HG02943 (cell line): ENCODE data around the gene SGMS2.
"Not testable (repeated sequence)": the region's sequence is repeated elsewhere in the genome, so short reads cannot be mapped to it uniquely, and the experiment has no call there.

Source experiments
- ATAC-seq: cut with Tn5 transposase; IDR thresholded peaks from one replicate; pipeline ENCODE4 v1.9.1; 2021; ENCODE audit warnings: mild to moderate bottlenecking, low read depth, moderate library complexity; ENCODE audit not compliant: unreplicated experiment

SGMS2 gene

DNA sequence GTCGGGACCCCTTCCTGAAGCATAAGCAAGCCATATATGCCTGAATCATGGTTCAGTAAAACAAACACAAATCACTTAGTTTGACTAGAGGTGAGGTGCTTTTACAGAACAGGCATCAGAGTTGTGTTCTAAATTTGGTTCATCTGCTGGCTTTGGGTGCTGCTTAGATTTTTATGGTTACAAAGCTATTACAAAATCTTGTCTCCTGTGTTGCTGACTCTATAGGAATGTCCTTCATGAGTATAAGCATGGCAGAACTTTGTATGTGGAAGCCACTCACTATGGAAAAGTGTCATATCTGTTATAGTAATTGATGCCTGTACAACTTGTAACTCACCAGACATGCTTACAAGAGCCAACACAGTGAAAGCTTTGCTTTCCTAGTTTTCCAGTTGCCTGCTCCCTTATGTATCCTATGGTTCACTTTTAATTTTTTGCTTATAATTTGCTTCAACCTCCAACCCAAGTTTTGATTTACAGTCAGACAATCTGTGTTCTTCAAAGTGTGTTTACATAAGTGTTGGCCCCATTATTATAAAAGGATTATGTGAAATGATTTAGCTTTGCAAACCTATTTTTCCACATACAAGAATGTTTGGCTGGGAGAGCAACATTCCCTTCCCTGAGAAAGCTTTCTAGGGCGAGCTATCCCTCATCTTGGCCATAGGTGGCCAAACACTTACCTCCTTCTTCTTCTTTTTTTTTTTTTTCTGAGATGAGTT is 76.6 kb downstream of the SGMS2 start:
- no peak for ATAC-seq

DNA sequence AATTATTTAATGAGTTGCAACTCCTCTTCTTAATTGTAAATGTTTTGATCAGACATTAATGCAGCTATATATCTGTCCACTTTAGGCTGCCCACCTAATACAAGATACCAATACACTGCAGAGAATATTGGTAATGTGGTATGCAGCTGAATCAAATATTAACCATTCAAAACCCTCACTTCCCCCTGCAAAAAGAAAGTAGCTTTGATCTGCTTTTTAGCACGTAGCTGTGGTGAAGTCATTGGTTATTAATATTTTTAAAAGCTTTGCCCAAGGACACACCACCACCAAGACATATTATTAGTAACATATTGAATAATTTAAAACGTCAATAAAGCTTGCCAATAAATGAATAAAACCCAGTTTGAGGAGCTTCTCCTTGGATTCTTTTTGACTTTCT is 78.0 kb downstream of the SGMS2 start:
- ATAC-seq: peak; percentile 87

DNA sequence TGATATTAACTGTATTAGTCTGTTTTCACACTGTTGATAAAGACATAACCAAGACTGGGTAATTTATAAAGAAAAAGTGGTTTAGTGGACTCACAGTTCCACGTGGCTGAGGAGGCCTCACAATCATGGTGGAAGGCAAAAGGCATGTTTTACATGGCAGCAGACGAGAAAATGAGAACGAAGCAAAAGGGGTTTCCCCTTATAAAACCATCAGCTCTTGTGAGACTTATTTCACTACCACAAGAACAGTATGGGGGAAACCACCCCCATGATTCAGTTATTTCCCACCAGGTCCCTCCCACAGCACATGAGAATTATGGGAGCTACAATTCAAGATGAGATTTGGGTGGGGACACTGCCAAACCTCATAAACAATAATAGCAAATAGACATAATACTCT is 80.3 kb downstream of the SGMS2 start:
- ATAC-seq: not testable (repeated sequence)

DNA sequence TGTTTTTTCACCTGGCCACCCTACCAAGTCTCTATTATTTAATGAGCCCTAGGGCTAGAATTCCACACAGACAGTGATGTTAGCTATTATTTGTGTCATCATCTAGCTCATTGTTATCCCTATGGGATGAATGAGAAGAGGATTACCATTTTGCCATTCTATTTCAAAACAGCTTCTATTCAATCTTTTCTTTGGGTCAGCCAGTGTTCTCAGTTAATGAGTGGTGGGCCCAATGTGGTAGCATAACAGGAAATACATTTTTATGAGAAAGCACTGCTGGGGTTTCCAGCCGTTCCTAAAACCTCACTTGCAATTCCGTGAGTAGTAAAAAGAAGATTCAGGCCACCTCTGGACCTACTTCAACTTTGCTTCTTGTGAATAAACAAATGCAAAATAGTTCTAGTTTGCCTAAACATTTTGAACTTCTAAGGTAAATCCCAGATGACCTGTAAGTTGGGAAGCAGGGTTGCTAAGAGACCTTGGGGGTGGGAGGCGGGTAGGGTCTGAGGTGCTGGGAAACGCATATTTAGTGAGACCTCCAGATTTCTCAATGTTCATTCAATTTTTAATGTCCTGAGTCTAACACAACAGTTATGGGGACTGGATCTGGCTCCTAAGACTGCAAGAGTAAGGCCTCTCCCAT is 81.8 kb downstream of the SGMS2 start:
- no peak for ATAC-seq

DNA sequence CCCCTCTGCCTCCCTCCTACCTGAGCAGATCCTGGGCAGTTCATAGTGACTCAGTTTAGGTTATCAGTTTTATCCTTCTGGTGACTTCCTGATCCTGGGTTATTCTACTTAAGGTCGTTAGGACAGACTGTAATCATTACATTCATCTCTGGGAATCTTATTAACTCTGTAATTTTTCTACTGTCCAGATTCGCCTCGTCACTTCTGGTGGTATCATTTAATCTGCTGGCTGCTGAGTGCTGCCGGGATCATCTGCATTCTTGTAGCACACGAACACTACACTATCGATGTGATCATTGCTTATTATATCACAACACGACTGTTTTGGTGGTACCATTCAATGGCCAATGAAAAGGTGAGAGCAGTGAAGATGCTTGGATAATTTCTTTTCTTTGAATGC is 83.6 kb downstream of the SGMS2 start:
- ATAC-seq: no peak

DNA sequence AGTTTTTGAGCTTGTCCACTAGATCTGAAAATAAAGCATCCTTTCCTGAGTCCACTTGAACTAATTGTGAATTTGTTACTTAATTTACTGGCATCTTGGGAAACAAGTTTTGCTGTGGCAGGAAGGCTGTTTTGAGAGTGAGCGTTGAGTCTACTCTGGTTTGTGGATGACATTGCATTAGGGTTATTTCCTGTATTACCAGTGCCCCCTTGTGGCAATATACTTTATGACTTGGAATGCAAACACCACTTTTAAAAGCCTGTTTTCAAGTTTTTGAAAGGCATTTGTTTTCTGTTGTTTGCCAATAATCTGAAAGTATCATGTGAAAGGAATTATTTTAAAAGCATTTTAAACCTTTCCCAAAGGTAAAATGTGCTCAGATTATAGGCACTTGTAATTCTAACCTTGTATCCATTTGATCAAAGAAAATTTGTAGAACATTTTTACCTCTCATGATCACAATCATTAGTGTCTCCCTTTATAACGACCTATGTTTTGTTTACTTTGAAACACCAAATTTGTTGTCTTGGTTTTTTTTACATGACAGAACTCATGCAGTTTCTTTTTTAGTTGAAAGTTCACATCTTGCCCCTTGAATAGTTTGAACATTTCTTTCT is 88.7 kb downstream of the SGMS2 start:
- ATAC-seq: no peak

DNA sequence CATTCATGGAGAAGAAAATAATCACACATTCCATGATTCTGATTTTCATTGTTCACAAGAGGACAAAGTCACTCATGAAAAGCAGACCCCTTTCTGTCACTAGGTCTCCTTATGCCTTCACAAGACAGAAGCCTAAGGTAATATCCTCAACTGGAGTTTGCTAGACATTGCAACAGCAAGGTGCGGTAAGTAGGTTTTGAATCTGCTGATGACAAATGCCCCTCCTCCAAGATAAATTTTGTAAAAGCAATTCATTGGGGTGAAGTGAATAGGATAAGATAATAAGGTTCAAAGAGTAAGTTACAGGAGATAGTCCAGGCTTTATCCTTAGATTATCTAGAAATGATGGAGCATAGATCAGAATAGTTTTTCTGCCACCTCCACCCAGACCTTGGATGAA is 90.5 kb downstream of the SGMS2 start:
- no peak for ATAC-seq

DNA sequence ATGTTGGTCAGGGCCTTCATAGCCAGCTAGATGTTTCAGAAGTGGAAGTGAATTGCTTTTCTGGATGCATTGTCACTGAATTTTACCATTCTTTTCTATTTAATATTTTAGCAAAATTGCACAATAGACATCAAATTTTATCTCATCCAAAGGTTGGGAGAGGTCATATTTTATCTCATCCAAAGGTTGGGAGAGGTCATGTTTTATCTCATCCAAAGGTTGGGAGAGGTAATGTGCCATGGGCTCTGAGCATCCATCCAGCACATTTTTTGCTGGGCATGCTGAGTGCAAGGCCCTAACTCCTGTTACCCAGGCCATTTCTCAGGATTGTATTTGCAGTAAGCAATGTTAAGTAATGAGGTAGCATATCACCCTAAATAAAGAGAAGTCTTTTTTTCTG is 91.9 kb downstream of the SGMS2 start:
- no peak for ATAC-seq

DNA sequence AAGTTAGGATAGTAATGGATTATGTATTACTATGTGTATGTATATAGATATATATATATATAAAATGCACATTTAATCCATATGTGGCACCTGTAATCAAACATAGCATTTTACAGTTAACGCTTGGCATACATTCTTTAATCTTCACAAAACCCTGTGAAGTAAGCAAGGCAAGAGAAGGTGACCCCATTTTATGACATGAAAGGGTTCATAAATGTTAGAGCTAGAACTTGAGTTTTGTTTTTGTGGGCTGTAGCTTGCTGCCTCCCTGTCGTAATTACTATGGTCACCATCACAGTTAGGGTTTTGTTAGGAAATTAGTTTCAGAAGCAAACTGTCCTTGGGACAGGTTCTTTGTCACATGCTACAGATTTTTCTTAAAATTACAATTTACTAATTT is 92.8 kb downstream of the SGMS2 start:
- no peak for ATAC-seq

DNA sequence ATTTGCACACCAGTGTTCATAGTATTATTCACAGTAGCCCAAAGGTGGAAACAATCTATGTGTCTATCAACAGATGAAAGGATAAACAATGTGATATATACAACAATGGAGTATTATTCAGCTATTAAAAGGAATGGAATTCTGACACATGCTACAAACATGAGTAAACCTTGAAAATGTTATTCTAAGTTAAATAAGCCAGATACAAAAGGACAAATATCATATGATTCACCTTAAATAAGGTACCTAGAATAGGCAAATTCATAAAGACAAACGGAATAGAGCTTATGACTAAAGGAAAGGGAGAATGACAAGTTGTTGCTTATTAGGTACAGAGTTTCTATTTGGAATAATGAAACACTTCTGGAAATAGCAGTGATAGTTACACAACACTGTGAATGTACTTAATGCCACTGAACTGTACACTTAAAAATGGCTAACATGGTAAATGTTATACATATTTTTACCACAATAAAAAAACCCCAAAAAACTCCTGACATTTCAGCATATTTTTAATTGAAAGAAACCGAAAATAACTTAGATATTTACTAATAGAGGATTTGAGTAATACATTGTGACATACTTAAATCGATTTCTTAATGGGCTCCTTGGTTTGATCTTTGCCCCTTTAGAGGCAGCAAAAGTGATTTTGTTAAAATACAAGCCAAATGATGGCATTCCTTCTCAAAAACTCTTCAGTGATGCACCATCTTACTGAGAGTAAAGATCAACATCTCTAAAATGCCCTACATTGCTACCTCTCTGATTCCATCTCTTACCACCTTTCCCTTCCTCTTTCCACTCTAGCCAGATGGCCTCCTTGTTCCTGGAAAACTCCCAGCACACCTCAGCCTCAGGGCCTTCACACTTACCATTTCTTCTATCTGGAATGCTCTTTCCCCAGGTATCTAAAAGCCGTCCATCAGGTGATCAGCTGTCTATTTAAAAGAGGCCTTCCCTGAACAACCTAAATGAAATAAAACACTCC is 98.0 kb downstream of the SGMS2 start:
- ATAC-seq: no peak

DNA sequence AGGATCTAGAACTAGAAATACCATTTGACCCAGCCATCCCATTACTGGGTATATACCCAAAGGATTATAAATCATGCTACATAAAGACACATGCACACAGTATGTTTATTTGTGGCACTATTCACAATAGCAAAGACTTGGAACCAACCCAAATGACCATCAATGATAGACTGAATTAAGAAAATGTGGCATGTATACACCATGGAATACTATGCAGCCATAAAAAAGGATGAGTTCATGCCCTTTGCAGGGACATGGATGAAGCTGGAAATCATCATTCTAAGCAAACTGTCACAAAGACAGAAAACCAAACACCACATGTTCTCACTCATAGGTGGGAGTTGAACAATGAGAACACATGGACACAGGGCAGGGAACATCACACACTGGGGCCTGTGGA is 101.0 kb downstream of the SGMS2 start:
- ATAC-seq: not testable (repeated sequence)

DNA sequence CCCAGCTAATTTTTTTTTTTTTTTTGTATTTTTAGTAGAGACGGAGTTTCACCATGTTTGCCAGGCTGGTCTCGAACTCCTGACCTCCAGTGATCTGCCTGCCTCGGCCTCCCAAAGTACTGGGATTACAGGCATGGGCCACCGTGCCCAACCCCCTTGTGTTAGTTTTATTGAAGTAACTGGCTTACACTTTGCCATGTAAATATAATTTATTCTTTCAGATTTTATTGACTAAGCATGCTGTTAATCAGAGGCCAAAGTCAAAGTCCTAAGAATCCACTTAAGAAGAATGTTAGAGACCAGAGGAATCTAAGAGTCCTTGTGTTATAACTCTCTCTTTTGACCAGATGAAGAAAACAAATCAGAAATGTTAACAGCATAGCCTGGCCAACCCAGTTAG is 102.1 kb downstream of the SGMS2 start:
- ATAC-seq: not testable (repeated sequence)

DNA sequence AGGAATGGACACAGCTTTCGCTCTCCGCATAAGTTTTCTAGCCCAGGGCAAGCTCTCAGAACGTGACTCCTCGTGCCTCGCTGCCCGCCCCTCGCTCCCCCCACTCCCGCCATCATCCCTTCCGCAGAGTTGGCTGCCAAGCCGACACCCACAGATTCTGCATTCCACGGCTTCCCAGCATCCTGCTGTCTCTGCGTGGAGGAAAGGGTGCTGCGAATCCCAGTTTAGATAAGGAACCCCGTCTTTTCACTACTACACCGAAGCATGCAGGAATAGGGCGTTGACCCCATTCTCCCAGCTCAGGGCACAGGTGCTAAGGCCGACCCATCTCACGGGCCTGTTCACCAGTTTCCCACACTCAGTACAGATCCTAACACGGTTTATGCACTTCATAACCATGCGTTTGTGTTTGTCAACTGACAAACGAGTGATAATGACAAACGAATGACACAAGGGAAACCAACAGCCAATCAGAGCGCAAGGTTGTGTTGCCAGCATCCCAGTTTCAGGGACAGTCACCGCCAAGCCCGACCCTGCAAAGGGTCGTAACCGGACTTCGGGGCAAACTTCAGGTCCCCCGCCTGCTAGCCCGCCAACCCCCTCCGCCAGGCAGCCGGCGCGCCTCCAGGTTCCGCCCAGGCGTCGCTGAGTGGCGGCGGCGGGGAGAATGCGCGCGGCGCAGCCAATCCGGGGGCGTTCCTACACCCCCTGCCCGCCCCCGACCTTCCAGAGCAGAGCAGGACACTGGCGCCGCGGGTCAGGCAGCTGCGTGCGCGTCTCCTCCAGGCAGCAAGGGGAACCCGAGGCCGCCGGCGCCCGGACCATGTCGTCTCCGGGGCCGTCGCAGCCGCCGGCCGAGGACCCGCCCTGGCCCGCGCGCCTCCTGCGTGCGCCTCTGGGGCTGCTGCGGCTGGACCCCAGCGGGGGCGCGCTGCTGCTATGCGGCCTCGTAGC is 106.4 kb downstream of the SGMS2 start, which contains the start of gene CYP2U1:
Gene CYP2U1 (plus strand): TSS at position 729 of the 954 bp plus-strand sequence. CDS start 95 bp downstream, at position 824.
- peak; percentile 96 for ATAC-seq

DNA sequence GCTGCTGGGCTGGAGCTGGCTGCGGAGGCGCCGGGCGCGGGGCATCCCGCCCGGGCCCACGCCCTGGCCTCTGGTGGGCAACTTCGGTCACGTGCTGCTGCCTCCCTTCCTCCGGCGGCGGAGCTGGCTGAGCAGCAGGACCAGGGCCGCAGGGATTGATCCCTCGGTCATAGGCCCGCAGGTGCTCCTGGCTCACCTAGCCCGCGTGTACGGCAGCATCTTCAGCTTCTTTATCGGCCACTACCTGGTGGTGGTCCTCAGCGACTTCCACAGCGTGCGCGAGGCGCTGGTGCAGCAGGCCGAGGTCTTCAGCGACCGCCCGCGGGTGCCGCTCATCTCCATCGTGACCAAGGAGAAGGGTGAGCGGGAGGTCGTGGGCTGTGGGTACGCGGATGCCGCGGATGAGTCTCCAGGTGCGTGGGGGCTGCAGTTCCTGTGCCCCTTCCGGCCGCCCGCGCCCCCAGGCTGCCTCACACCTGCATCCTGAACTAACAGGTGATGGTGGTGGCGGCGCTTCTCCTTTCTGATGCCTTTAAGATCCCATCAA is 107.1 kb downstream of the SGMS2 start:
- ATAC-seq: peak; percentile 18

DNA sequence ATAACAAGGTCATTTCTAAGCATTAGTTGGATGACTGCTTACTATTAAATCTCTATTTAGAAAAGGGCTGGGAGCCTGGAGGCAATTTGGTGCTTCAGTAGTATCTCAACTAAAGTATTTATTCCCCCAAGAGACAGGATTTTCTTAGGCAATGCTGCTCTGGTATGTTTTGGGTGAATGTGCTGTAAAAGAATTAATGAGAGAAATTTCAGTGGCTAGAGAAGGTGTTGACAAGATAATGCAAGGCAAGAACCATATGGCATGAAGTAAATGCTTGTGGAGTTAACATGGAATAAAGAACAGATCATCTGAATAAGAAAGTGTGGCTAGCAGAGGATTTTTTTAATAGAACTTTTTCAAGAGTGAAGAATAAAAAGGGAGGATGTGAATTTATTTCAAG is 110.5 kb downstream of the SGMS2 start:
- ATAC-seq: no peak

DNA sequence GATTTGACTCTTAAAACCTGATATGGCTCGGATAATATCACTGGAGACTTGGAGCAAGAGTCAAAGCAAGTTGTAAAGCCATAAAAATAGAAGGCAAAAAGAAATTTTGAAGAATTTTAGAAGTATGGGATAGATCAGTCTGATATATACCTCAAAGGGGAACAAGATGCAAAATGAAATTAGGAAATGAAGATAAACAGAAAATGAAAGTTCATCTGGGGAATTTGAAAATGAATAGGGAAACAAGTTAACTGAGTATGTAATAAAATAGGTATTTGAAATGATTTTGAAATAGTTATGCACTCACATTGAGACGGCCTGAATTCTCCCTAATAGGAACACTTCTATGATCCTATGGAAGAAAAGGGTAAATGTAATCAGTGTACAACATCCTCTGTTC is 112.3 kb downstream of the SGMS2 start:
- no peak for ATAC-seq

DNA sequence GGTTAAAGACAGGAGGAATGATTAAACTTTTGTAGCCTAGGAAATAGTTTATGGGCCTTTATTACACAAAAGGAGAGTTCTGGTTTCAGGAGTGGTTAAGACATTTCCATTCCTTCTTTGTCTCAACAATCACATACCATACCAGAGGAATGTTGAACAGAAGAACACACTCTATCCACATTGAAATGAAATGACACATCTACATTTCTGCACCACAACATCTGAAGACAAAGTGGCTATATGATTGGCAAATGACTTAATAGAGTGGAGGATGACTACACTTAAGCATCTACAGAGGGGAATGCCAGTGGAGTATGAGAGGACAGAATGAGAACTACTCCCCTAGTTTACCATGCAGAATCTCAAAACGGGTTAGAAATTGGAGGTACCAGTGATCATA is 114.6 kb downstream of the SGMS2 start:
- ATAC-seq: no peak

DNA sequence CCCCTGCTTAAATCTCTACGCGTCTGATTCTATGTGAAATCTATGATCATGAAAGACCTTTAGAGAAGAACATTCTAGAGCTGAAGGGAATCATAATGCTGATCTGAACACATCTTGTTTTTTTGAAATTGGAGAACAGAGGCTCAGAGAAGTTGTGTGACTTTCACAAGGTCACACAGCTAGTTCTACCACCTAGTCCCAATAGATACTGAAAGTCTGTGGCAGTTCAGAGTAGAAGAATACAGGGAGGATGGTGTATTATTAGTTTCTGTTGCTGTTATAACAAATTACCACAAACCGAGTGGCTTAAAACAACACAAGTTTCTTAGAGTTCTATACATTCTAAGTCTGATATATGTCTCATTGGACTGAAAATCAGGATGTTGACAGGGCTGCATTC is 121.1 kb downstream of the SGMS2 start:
- no peak for ATAC-seq
